Chondrocyte (in vitro differentiated cells): ENCODE measurements around the gene SLC26A6. TPM values are rescaled to one million over a fixed set of nuclear protein-coding genes. Genes with fewer than 3 reads are reported as not detected.
A peak's percentile ranks its signal among the peaks of the same experiment; 100 is the strongest.

Experiments
- DNase-seq: peaks from one replicate; pipeline ENCODE4 v3.0.0; 2021; ENCODE audit warnings: mixed read lengths, low spot score
- H3K27ac Mint-ChIP-seq: one replicate; pipeline ENCODE4 v1.8.0; 2021; ENCODE audit warnings: mild to moderate bottlenecking, moderate library complexity, mixed read lengths; ENCODE audit not compliant: unreplicated experiment
- H3K27me3 Mint-ChIP-seq: 2 replicates; pipeline ENCODE4 v1.8.0; 2021; ENCODE audit warnings: low read depth, mixed read lengths
- H3K36me3 Mint-ChIP-seq: 2 replicates; pipeline ENCODE4 v1.8.0; 2021; ENCODE audit warnings: low read depth, mixed read lengths
- H3K4me1 Mint-ChIP-seq: 2 replicates; pipeline ENCODE4 v1.8.0; 2021; ENCODE audit warnings: low read depth, mild to moderate bottlenecking, mixed read lengths
- H3K4me3 Mint-ChIP-seq: one replicate; pipeline ENCODE4 v1.8.0; 2021; ENCODE audit warnings: mild to moderate bottlenecking, moderate library complexity, mixed read lengths; ENCODE audit not compliant: unreplicated experiment
- H3K9me3 Mint-ChIP-seq: 2 replicates; pipeline ENCODE4 v1.8.0; 2021; ENCODE audit warnings: low read depth, mixed read lengths
- CTCF ChIP-seq: fragments of 200-600 bp; sonication (generic); IDR thresholded peaks from 2 replicates; pipeline ENCODE4 v1.5.0; 2021; ENCODE audit warnings: antibody characterized with exemption, mild to moderate bottlenecking, moderate library complexity
- microRNA-seq: library from miRNA; unstranded; fragments of <30 nt; microRNA quantifications from one replicate; pipeline ENCODE4 v1.2.0, GENCODE V29; 2020; ENCODE audit warnings: borderline number of aligned reads
- total RNA-seq: library from RNA; stranded (reverse); gene quantifications from 3 replicates; pipeline ENCODE4 v1.2.1, GENCODE V29; 2021

The SLC26A6 gene
- total RNA-seq, 1 donor from 2014 or later: 70.5 TPM

GRCh38 chr3:48587686-48588085, 47.6 kb downstream of the SLC26A6 start:
- Mint-ChIP-seq H3K27ac (peak overlapping the region; percentile 8), H3K9me3 (no peaks in the 10 kb centered on the region), H3K4me1 (no peaks in the 10 kb centered on the region), H3K36me3 (peaks cover 8% of the 10 kb centered on the region), H3K27me3 (no peaks in the 10 kb centered on the region), H3K4me3 (no peak overlapping the region)
- DNase-seq: no peak
- TF ChIP-seq CTCF: no peak

GRCh38 chr3:48585411-48585810, 49.9 kb downstream of the SLC26A6 start:
- Mint-ChIP-seq H3K4me1 (no peaks in the 10 kb centered on the region), H3K9me3 (no peaks in the 10 kb centered on the region), H3K36me3 (peaks cover 10% of the 10 kb centered on the region), H3K27ac (no peak overlapping the region), H3K27me3 (no peaks in the 10 kb centered on the region), H3K4me3 (no peak overlapping the region)
- TF ChIP-seq CTCF: no peak
- no peak for DNase-seq

- Mint-ChIP-seq H3K27me3 (no peaks in the 10 kb centered on the region), H3K9me3 (no peaks in the 10 kb centered on the region), H3K36me3 (peaks cover 10% of the 10 kb centered on the region), H3K27ac (no peak overlapping the region), H3K4me1 (no peaks in the 10 kb centered on the region), H3K4me3 (no peak overlapping the region)
- TF ChIP-seq CTCF: no peak
- DNase-seq: no peak
Observed at GRCh38 chr3:48584836-48585235, 50.4 kb downstream of the SLC26A6 start.

GRCh38 chr3:48581621-48582481, 53.4 kb downstream of the SLC26A6 start:
- no peak overlapping the region for H3K27ac Mint-ChIP-seq
- no peaks in the 10 kb centered on the region for H3K9me3 Mint-ChIP-seq
- no peak for DNase-seq
- H3K4me1 Mint-ChIP-seq: no peaks in the 10 kb centered on the region
- H3K27me3 Mint-ChIP-seq: no peaks in the 10 kb centered on the region
- no peak for TF ChIP-seq CTCF
- peaks cover 12% of the 10 kb centered on the region for H3K36me3 Mint-ChIP-seq
- no peak overlapping the region for H3K4me3 Mint-ChIP-seq

- no peaks in the 10 kb centered on the region for H3K27me3 Mint-ChIP-seq
- H3K9me3 Mint-ChIP-seq: no peaks in the 10 kb centered on the region
- H3K4me3 Mint-ChIP-seq: no peak overlapping the region
- TF ChIP-seq CTCF: no peak
- H3K4me1 Mint-ChIP-seq: no peaks in the 10 kb centered on the region
- H3K27ac Mint-ChIP-seq: no peak overlapping the region
- DNase-seq: no peak
- peaks cover 8% of the 10 kb centered on the region for H3K36me3 Mint-ChIP-seq
Observed at GRCh38 chr3:48576647-48577046, 58.6 kb downstream of the SLC26A6 start.

Small RNAs within 50 kb of the gene (microRNA-seq; reads per million reads assigned to microRNA genes)
- gene MIR4793 (not detected), gene MIR711 (not detected)

Other genes with a start within 250 kb of the SLC26A6 start
- gene PLXNB1, start 205.4 kb downstream of the SLC26A6 start, total RNA-seq: 63.2 to 115 TPM (median 108 TPM) in 3 replicates
- 13.3 to 25.8 TPM (median 23.9 TPM) in 3 replicates for gene CCDC51, start 195.3 kb downstream of the SLC26A6 start, total RNA-seq
- gene TMA7, start 195.2 kb downstream of the SLC26A6 start, total RNA-seq: 184 to 243 TPM (median 184 TPM) in 3 replicates
- gene ATRIP, start 188.7 kb downstream of the SLC26A6 start, total RNA-seq: 8.7 to 10.7 TPM (median 8.8 TPM) in 3 replicates
- gene SHISA5, start 131.3 kb downstream of the SLC26A6 start, total RNA-seq: 162 to 188 TPM (median 188 TPM) in 3 replicates
- gene PFKFB4, start 78.7 kb downstream of the SLC26A6 start, total RNA-seq: 14.6 to 23.2 TPM (median 19.9 TPM) in 3 replicates
- gene UCN2, start 71.7 kb downstream of the SLC26A6 start, total RNA-seq: 1.6 to 3.4 TPM (median 3.3 TPM) in 3 replicates
- gene COL7A1, start 40.1 kb downstream of the SLC26A6 start, total RNA-seq: 15.9 to 36.6 TPM (median 36.5 TPM) in 3 replicates
- 223 to 258 TPM (median 233 TPM) in 3 replicates for gene UQCRC1, start 25.8 kb downstream of the SLC26A6 start, total RNA-seq
- gene TMEM89, start 13.7 kb downstream of the SLC26A6 start, total RNA-seq: 0.70 TPM in 1 of 3 replicates, not detected in the others
- gene CELSR3, start 27.4 kb upstream of the SLC26A6 start, total RNA-seq: 9.6 to 11.4 TPM (median 10.5 TPM) in 3 replicates
- gene NCKIPSD, start 50.5 kb upstream of the SLC26A6 start, total RNA-seq: 24.0 to 27.2 TPM (median 24.7 TPM) in 3 replicates
- 68.8 to 109 TPM (median 72.3 TPM) in 3 replicates for gene IP6K2, start 81.8 kb upstream of the SLC26A6 start, total RNA-seq
- gene PRKAR2A, start 212.4 kb upstream of the SLC26A6 start, total RNA-seq: 66.5 to 75.5 TPM (median 73.3 TPM) in 3 replicates